HEK293 (cell line): ENCODE results near the gene STK40.
A peak's percentile ranks its signal among the peaks of the same experiment; 100 is the strongest.

Source experiments
- CTCF ChIA-PET: fragments of 350-600 bp; formaldehyde crosslinking; extraction: SDS; loops from one replicate; lab custom pipeline; 2021; ENCODE audit warnings: antibody characterized with exemption; lab: Yijun Ruan, JAX
- POLR2A ChIA-PET: fragments of 300-600 bp; formaldehyde crosslinking; extraction: SDS; loops from one replicate; lab custom pipeline; 2020; ENCODE audit warnings: antibody characterized with exemption, inconsistent platforms; lab: Yijun Ruan, JAX
- H3K27ac ChIP-seq: fragments of 200-500 bp; sonication (Bioruptor generic); 2 replicates; pipeline ENCODE4 v1.5.1; 2014; ENCODE audit warnings: low read depth, low read length, control low read depth, inconsistent platforms; ENCODE audit errors: extremely low read depth
- H3K36me3 ChIP-seq, 2 experiments: fragments of 200-500 bp in 1 of 2; sonication (Bioruptor generic) in 1 of 2; 1 replicate in 1 of 2; 2 replicates in 1 of 2; pipeline ENCODE4 v1.5.1; 2014 to 2017; ENCODE audit warnings: inconsistent platforms in 2 of 2, low read length in 2 of 2; ENCODE audit not compliant: control insufficient read depth in 2 of 2, insufficient read depth in 1 of 2
- H3K4me1 ChIP-seq: fragments of 200-500 bp; sonication (Bioruptor generic); 2 replicates; pipeline ENCODE4 v1.5.1; 2014; ENCODE audit warnings: mild to moderate bottlenecking, low read length, inconsistent platforms; ENCODE audit not compliant: control insufficient read depth, insufficient read depth
- H3K4me3 ChIP-seq: 2 replicates; pipeline ENCODE4 v1.5.1; 2011; ENCODE audit warnings: low read depth, mild to moderate bottlenecking, control low read depth, low read length, moderate library complexity
- H3K9me3 ChIP-seq: fragments of 200-500 bp; sonication (Bioruptor generic); 2 replicates; pipeline ENCODE4 v1.5.1; 2014; ENCODE audit warnings: low read depth, low read length, inconsistent platforms; ENCODE audit not compliant: control insufficient read depth, insufficient read depth
- PRDM1 ChIP-seq: fragments of 450-650 bp; formaldehyde crosslinking; IDR thresholded peaks from 2 replicates; pipeline ENCODE4; 2016; ENCODE audit warnings: missing biosample characterization, missing genetic modification characterization
- ZNF121 ChIP-seq: fragments of 450-650 bp; formaldehyde crosslinking; IDR thresholded peaks from 2 replicates; pipeline ENCODE4 v1.5.1; 2016; ENCODE audit warnings: missing biosample characterization, missing genetic modification characterization
- ZNF157 ChIP-seq: fragments of 450-650 bp; formaldehyde crosslinking; IDR thresholded peaks from 2 replicates; pipeline ENCODE4 v1.5.1; 2016; ENCODE audit warnings: missing biosample characterization, missing genetic modification characterization
- ZNF366 ChIP-seq: fragments of 450-650 bp; formaldehyde crosslinking; conservative IDR thresholded peaks from 2 replicates; pipeline ENCODE4 v1.5.1; 2016; ENCODE audit warnings: missing biosample characterization, missing genetic modification characterization
- ZNF394 ChIP-seq: fragments of 450-650 bp; formaldehyde crosslinking; IDR thresholded peaks from 2 replicates; pipeline ENCODE4 v1.5.1; 2016; ENCODE audit warnings: missing biosample characterization, missing genetic modification characterization, mild to moderate bottlenecking, moderate library complexity, borderline replicate concordance
- ZNF473 ChIP-seq: fragments of 450-650 bp; formaldehyde crosslinking; IDR thresholded peaks from 2 replicates; pipeline ENCODE4 v1.5.1; 2017; ENCODE audit warnings: missing biosample characterization, missing genetic modification characterization
- ZNF548 ChIP-seq: fragments of 450-650 bp; formaldehyde crosslinking; IDR thresholded peaks from 2 replicates; pipeline ENCODE4 v1.5.1; 2016; ENCODE audit warnings: missing biosample characterization, missing genetic modification characterization
- ZNF670 ChIP-seq: fragments of 450-650 bp; formaldehyde crosslinking; IDR thresholded peaks from 2 replicates; pipeline ENCODE4 v1.5.1; 2016; ENCODE audit warnings: missing biosample characterization, missing genetic modification characterization, low read depth
- TF ChIP-seq, protein P1 (sequence below): fragments of 450-650 bp; formaldehyde crosslinking; IDR thresholded peaks from 2 replicates; pipeline ENCODE4 v1.5.1; 2016; ENCODE audit warnings: missing biosample characterization, missing genetic modification characterization
- TF ChIP-seq, protein P2 (sequence below): fragments of 450-650 bp; formaldehyde crosslinking; IDR thresholded peaks from 2 replicates; pipeline ENCODE4 v1.5.1; 2016; ENCODE audit warnings: missing biosample characterization, missing genetic modification characterization
- TF ChIP-seq, protein P3 (sequence below): fragments of 450-650 bp; formaldehyde crosslinking; IDR thresholded peaks from 2 replicates; pipeline ENCODE4 v1.5.1; 2016; ENCODE audit warnings: missing biosample characterization, missing genetic modification characterization, low read depth

STK40 gene

DNA sequence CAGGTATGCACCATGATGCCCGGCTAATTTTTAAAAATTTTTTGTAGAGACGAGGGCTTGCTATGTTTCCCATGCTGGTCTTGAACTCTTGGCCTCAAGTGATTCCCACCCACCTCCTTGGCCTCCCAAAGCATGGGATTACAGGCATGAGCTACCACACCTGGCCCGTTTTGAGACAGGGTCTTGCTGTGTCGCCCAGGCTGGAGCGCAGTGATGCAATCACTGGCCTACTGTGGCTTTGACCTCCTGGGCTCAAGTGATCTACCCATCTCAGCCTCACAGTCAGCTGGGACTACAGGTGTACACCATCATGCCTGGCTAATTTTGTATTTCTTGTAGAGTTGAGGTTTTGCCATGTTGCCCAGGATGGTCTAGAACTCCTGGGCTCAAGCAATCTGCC, 87.1 kb downstream of the STK40 start:
- H3K9me3 ChIP-seq, result no peaks in the 10 kb centered on the region
- CTCF ChIA-PET, result interaction anchor here (0.7 to 2.4 kb wide), 3 partner anchors 11 to 150 kb away, joined by 3 to 10 read pairs (median 4); partner anchors contain the start of gene TRAPPC3
- POLR2A ChIA-PET, result interaction anchor here (1.8 kb wide), 1 partner anchor 8 kb away, joined by 6 read pairs; the partner anchor contains the start of gene SH3D21

DNA sequence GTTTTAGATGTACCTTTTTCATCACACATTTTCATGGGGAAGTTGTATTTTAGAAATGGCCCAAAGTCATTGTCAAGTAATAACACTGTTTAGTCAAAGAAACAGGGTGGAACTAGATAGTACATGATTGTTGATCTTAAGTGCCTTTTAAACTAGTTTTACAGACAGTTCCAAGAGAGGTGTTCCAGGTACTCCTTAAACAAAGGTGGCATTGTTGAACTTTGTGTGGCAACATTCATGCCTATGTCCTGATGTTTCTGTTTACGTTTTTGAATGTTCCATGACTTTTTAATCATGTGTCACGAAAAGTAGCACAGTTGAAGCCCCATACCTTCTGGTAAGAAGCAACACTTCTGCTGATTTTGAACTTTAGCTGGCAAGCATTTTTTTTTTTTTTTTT, 88.7 kb downstream of the STK40 start:
- Histone ChIP-seq H3K4me1 (no peaks in the 10 kb centered on the region), H3K27ac (no peak overlapping the region), H3K4me3 (no peak overlapping the region), H3K9me3 (no peaks in the 10 kb centered on the region), H3K36me3 (peaks cover 60 to 94% of the 10 kb centered on the region in 2 experiments)
- ChIA-PET POLR2A (interaction anchor here (1.8 kb wide), 1 partner anchor 9 kb away, joined by 6 read pairs; the partner anchor contains the start of gene SH3D21), CTCF (interaction anchor here (0.6 to 0.9 kb wide), 2 partner anchors 11 to 15 kb away, joined by 3 to 4 read pairs; no protein-coding TSS in a partner anchor)
- TF ChIP-seq, protein P1, sequence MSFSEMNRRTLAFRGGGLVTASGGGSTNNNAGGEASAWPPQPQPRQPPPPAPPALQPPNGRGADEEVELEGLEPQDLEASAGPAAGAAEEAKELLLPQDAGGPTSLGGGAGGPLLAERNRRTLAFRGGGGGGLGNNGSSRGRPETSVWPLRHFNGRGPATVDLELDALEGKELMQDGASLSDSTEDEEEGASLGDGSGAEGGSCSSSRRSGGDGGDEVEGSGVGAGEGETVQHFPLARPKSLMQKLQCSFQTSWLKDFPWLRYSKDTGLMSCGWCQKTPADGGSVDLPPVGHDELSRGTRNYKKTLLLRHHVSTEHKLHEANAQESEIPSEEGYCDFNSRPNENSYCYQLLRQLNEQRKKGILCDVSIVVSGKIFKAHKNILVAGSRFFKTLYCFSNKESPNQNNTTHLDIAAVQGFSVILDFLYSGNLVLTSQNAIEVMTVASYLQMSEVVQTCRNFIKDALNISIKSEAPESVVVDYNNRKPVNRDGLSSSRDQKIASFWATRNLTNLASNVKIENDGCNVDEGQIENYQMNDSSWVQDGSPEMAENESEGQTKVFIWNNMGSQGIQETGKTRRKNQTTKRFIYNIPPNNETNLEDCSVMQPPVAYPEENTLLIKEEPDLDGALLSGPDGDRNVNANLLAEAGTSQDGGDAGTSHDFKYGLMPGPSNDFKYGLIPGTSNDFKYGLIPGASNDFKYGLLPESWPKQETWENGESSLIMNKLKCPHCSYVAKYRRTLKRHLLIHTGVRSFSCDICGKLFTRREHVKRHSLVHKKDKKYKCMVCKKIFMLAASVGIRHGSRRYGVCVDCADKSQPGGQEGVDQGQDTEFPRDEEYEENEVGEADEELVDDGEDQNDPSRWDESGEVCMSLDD, result no peak
- no peak for TF ChIP-seq ZNF670 (tag by site-specific recombination)
- TF ChIP-seq ZNF157 (tag by site-specific recombination), result no peak
- no peak for TF ChIP-seq ZNF473 (tag by site-specific recombination)
- TF ChIP-seq, protein P2, sequence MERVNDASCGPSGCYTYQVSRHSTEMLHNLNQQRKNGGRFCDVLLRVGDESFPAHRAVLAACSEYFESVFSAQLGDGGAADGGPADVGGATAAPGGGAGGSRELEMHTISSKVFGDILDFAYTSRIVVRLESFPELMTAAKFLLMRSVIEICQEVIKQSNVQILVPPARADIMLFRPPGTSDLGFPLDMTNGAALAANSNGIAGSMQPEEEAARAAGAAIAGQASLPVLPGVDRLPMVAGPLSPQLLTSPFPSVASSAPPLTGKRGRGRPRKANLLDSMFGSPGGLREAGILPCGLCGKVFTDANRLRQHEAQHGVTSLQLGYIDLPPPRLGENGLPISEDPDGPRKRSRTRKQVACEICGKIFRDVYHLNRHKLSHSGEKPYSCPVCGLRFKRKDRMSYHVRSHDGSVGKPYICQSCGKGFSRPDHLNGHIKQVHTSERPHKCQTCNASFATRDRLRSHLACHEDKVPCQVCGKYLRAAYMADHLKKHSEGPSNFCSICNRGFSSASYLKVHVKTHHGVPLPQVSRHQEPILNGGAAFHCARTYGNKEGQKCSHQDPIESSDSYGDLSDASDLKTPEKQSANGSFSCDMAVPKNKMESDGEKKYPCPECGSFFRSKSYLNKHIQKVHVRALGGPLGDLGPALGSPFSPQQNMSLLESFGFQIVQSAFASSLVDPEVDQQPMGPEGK (tag by site-specific recombination), result no peak
- no peak for TF ChIP-seq ZNF548 (tag by site-specific recombination)

More for the DNA sequence above, 87.1 kb downstream of the STK40 start:
- H3K4me3 ChIP-seq, result no peak overlapping the region
- peaks cover 44 to 94% of the 10 kb centered on the region in 2 experiments for H3K36me3 ChIP-seq
- no peak overlapping the region for H3K27ac ChIP-seq
- H3K4me1 ChIP-seq, result no peaks in the 10 kb centered on the region
- no peak for TF ChIP-seq ZNF394 (tag by site-specific recombination)
- peak; percentile 87 for TF ChIP-seq ZNF121 (tag by site-specific recombination)

DNA sequence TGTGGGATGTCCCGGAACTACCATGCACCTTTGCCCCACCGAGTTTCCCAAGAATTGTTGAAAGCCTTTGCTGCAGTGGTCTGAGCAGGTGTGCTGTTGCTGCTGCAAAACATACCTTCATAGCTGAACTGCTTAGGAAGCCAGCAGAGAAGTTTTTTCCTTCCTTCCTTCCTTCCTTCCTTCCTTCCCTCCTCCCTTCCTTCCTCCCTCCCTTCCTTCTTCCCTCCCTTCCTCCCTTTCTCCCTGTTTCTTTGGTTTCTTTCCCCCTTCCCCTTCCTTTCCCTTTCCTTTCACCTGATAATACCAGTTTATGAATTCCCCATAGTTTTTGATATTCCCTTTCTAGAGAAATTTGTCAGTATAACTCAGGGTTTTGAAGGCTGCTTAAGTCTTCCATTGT, 90.3 kb downstream of the STK40 start:
- POLR2A ChIA-PET, result interaction anchor here (0.7 to 1.3 kb wide), 2 partner anchors 11 to 123 kb away, joined by 3 to 4 read pairs; no protein-coding TSS in a partner anchor

More for the DNA sequence above, 90.3 kb downstream of the STK40 start:
- Histone ChIP-seq H3K9me3 (no peaks in the 10 kb centered on the region), H3K4me1 (no peaks in the 10 kb centered on the region), H3K4me3 (no peak overlapping the region), H3K27ac (no peak overlapping the region), H3K36me3 (peaks cover 68 to 94% of the 10 kb centered on the region in 2 experiments)
- TF ChIP-seq ZNF366 (tag by site-specific recombination) (peak; percentile 90), PRDM1 (tag by site-specific recombination) (peak; percentile 98)
- TF ChIP-seq, protein P3, sequence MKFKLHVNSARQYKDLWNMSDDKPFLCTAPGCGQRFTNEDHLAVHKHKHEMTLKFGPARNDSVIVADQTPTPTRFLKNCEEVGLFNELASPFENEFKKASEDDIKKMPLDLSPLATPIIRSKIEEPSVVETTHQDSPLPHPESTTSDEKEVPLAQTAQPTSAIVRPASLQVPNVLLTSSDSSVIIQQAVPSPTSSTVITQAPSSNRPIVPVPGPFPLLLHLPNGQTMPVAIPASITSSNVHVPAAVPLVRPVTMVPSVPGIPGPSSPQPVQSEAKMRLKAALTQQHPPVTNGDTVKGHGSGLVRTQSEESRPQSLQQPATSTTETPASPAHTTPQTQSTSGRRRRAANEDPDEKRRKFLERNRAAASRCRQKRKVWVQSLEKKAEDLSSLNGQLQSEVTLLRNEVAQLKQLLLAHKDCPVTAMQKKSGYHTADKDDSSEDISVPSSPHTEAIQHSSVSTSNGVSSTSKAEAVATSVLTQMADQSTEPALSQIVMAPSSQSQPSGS, result no peak
- CTCF ChIA-PET, result interaction anchor here (0.6 to 1.3 kb wide), 3 partner anchors 10 to 195 kb away, joined by 3 to 6 read pairs (median 4); no protein-coding TSS in a partner anchor
